Medulla oblongata (tissue), 1 donor: ENCODE data around the gene MAPK4.
"Not testable (repeated sequence)": the region's sequence is repeated elsewhere in the genome, so short reads cannot be mapped to it uniquely, and the experiment has no call there.

Experiments used
- DNase-seq: peaks from one replicate; pipeline ENCODE4 v3.0.0-alpha.2; 2015; ENCODE audit errors: extremely low spot score

Gene MAPK4

DNA sequence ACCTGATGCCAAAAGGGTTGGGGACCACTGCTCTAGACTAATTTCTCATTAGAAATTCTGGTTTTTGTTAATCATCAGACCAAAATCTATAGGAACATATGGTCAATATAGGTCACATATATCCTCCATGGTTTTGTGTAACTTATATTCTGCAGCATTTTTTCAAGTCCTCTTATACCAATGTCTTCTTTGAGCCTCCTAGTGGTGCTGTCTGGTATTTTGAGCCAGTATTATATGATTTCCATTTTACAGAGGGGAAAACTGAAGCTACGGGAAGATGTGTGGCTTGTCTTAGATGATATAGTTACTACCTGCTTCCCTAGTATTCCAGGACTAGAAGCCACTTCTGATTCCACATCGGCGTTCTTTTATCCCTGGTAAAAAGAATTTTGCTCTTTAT, 13.8 kb downstream of the MAPK4 start:
- no peak for DNase-seq

- DNase-seq, result no peak
Measured at GRCh38 chr18:50578030-50578429, 18.1 kb downstream of the MAPK4 start.

DNA sequence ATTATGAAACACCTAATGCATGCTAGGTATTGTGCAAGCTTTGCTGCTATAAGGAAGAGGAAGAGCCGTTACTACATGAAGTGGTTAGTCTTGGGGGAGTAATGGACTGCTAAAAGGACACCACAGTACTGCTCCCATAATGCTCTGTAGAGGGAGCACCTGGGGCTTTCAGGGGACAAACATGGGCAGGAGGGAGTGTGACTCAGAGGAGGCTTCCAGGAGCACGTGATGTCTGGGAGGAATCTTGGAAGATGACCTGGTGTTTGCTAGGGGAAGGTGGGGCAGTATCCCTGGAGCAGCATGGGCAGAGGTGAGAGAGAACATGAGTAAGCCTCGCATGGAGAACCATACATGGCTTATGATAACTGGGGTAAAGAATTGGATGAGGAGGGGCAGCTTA, 18.8 kb downstream of the MAPK4 start:
- DNase-seq, result no peak

- no peak for DNase-seq
Measured at GRCh38 chr18:50579061-50579774, 19.3 kb downstream of the MAPK4 start.

- no peak for DNase-seq
Measured at GRCh38 chr18:50581517-50581916, 21.6 kb downstream of the MAPK4 start.

GRCh38 chr18:50582500-50582899, 22.6 kb downstream of the MAPK4 start:
- DNase-seq, result no peak

DNA sequence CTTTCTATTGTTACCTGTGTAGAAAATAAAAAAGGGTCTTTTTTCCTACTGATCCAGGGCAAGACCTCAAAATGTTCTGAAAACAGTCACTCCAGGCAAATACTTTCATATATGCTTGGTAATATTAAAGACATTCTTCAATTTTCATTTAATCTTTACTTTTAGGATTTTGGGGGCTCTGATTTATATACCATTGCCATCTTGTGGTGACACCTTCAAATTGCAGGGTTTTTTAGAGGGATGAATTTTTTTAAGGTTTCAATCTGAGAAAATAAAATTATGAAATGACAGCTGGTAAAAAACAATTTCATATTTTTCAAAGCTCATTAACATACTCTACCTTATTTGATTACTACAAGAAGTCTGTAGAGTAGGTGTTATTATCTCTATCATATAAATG, 26.8 kb downstream of the MAPK4 start:
- no peak for DNase-seq

- DNase-seq, result no peak
Measured at GRCh38 chr18:50590593-50590992, 30.7 kb downstream of the MAPK4 start.

DNA sequence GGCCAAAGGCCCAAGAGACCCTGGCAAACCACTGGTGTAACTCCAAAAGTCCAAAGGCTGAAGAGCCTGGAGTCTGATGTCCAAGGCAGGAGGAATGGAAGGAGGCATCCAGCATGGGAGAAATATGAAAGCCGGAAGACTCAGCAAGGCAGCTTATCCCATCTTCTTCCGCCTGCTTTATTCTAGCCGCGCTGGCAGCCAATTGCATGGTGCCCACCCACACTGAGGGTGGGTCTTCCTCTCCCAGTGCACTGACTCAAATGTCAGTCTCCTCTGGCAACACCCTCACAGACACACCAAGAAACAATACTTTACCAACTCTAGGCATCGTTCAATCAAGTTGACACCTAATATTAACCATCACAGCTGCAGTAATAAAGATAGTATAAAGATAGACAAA, 34.1 kb downstream of the MAPK4 start:
- DNase-seq, result no peak

DNA sequence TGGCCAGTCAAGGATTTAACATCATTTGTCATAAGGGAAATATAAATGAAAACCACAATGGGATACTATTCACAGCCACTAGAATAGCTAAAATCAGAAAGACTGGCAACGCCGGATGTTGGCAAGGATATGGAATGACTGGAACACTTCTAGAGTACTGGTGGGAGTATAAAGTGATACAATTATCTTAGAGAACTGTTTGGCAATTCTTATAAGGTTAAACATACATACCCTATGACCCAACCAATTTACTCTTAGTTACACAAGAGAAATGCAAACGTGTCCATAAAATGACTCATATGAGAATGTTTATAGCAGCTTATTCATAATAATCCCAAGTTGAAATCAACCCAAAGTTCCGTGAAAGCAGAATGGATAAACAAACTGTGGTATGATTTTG, 35.1 kb downstream of the MAPK4 start:
- DNase-seq, result no peak

DNA sequence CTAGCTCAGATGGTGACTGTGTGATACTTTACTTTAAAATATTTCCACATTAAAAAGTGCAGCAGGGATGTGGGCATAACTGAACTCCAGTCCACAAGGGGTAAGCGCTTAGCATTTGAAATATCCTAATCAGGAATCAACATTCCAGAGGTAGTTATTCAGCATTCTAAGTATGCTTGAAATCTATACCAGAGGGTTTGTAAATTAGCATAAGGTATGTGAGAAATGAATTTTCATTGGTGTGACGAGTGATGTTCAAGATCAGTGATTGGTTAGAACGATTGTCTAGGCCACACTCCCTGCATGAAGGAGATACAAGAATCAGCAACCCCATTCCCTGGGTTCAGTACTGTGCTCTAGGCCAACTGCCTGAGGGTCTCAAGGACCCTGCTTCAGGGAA, 42.6 kb downstream of the MAPK4 start:
- no peak for DNase-seq

- no peak for DNase-seq
Measured at GRCh38 chr18:50606609-50607008, 46.7 kb downstream of the MAPK4 start.

GRCh38 chr18:50607378-50607926, 47.6 kb downstream of the MAPK4 start:
- no peak for DNase-seq

DNA sequence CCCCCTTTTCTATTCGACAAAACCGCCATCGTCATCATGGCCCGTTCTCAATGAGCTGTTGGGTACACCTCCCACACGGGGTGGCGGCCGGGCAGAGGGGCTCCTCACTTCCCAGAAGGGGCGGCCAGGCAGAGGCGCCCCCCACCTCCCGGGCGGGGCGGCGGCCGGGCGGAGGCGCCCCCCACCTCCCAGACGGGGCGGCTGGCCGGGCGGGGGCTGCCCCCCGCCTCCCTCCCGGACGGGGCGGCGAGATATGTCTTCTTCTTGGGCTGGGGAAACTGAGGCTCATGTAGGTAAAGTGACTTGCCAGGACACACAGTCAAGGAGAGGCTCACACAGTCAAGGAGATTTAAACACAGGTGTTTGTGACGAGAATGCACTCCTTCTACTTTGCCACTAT, 49.3 kb downstream of the MAPK4 start:
- not testable (repeated sequence) for DNase-seq

GRCh38 chr18:50610349-50610748, 50.5 kb downstream of the MAPK4 start:
- DNase-seq, result no peak

DNA sequence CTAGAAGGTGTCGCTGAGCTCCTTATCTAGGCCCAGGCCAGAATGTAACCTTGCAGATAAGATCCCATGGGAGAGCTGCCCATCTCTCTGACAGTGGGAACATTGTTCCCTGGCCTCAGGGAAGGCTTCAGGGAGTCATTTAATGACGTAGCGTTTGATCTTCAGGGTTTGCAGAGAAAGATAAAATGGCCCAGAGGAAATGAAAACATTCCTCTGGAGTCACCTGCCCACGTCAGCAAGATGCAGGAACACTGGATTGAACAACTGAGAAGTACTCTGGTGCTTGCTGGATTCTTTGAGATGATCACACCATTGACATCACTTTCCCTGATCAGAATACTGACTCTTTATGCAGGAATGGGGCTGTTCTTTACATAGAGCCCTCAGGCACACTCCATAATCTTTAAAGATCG, 51.6 kb downstream of the MAPK4 start:
- DNase-seq, result no peak

- peak; percentile 56 for DNase-seq
Measured at GRCh38 chr18:50614838-50615237, 55.0 kb downstream of the MAPK4 start.

DNA sequence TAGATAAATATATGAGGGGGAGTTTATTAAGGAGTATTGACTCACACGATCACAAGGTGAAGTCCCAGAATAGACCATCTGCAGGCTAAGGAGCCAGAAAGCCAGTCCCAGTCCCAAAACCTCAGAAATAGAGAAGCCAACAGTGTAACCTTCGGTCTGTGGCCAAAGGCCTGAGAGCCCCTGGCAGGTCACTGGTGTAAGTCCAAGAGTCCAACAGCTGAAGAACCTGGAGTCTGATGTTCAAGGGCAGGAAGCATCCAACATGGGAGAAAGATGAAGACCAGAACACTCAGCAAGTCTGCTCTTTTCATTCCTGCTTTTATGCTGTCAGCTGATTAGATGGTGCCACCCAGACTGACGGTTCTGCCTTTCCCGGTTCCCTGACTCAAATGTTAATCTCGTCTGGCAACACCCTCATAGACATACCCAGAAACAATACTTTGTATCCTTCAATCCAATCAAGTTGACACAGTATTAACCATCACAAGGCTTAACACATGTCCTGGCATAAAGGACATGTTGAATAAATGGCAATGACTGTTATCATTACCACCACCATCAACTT, 56.7 kb downstream of the MAPK4 start:
- DNase-seq, result no peak

- DNase-seq, result peak; percentile 70
Measured at GRCh38 chr18:50619861-50620275, 60.0 kb downstream of the MAPK4 start.

- DNase-seq, result no peak
Measured at GRCh38 chr18:50620319-50620718, 60.4 kb downstream of the MAPK4 start.

GRCh38 chr18:50621366-50621765, 61.5 kb downstream of the MAPK4 start:
- DNase-seq, result no peak

DNA sequence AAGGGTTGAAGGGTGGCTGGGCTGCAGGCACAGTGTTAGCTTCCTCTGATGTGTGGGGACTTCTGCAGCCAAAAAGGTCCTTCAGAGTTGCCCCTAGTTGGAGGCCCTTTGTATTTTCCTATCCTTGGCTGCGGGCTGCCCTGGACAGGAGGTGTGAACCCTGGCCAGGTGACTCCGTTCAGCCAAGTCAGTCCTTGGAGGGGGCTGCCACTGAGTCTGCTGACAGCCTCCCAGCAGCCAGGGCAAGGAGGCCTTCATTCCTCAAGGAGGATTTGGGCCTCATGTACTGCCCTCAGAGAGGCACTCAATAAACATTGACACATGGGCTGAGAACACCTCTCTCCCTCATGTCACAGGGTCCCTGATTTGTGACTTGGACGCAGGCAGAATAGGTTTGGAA, 62.4 kb downstream of the MAPK4 start:
- no peak for DNase-seq

- DNase-seq, result no peak
Measured at GRCh38 chr18:50622865-50623393, 63.0 kb downstream of the MAPK4 start.
